ENCODE data around the gene PLCB3. TPM values are rescaled to one million over a fixed set of nuclear protein-coding genes. Genes with fewer than 3 reads are reported as not detected.

PLCB3 gene
- total and polyA plus RNA-seq, 10 of the 15 experiments (the other 5 are each of a cell fraction or from before 2014, with no cell fraction given): 0.03 to 10.3 (median 3.3) TPM

- TF ChIP-seq POLR2AphosphoS5 (IDR thresholded peaks at IDR 0.05; ENCODE audit: low read length): no peak
- TF ChIP-seq RCOR1 (conservative IDR thresholded peaks at IDR 0.05; ENCODE audit: low read depth, low read length): no peak
- no peak for TF ChIP-seq FOS (IDR thresholded peaks at IDR 0.05; ENCODE audit: borderline replicate concordance, extremely low read depth, insufficient read length)
- no peak for TF ChIP-seq ETV6 (conservative IDR thresholded peaks at IDR 0.05 in 1 of 2, IDR thresholded peaks at IDR 0.05 in 1 of 2; ENCODE audit: borderline replicate concordance in 1 of 2, low read depth in 1 of 2)
- no peak for TF ChIP-seq RFX5 (IDR thresholded peaks at IDR 0.05; ENCODE audit: low read depth, low read length)
- no peak for TF ChIP-seq BMI1 (IDR thresholded peaks at IDR 0.05; ENCODE audit: borderline replicate concordance)
- no peak for TF ChIP-seq CEBPB (IDR thresholded peaks at IDR 0.05; ENCODE audit: borderline replicate concordance in 1 of 2, low read depth in 2 of 2, low read length in 2 of 2)
These were observed 30.5 kb upstream of the PLCB3 start (continued) for GRCh38 chr11:64220798-64221197.

DNA sequence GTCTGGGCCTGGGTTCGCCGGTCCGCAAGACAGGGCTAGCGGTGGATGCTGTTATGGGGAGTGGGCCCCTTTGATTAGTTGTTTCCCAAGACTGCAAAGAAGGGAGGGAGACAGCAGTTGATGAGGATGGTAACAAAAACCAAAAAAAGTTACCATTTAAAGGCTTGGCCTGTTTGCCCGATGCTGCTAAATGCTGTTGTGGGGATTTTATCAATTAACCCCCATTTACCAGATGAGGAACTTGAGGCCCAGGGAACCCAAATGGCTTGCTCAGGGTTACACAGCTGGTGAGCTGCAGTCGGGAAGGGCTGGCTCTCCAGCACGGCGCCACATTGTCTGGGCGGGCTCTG, 28.7 kb upstream of the PLCB3 start:
- POLR2A ChIA-PET: interaction anchor here (1.4 to 9.7 kb wide), 4 partner anchors 12 to 21 kb away, joined by 5 to 85 read pairs (median 41); partner anchors contain the start of genes FERMT3, FKBP2 and PPP1R14B
- Histone ChIP-seq H3K27me3 (replicated peaks in 1 of 2; ENCODE audit: control insufficient read depth in 2 of 2, insufficient read depth in 2 of 2, low read length in 1 of 2) (no peaks in the 10 kb centered on the region), H3K27ac (ENCODE audit: control insufficient read depth, insufficient read depth) (no peak overlapping the region), H3K36me3 (ENCODE audit: control insufficient read depth in 2 of 2, insufficient read depth in 2 of 2, low read length in 1 of 2) (peaks cover 24 to 27% of the 10 kb centered on the region in 2 experiments), H3K9ac (ENCODE audit: control insufficient read depth, insufficient read depth, low read length) (no peak overlapping the region), H3K4me3 (no peak overlapping the region), H4K20me1 (ENCODE audit: control insufficient read depth, insufficient read depth) (no peaks in the 10 kb centered on the region), H3K79me2 (ENCODE audit: control insufficient read depth, insufficient read depth, low read length) (peaks cover 29% of the 10 kb centered on the region), H3K9me3 (replicated peaks; ENCODE audit: control insufficient read depth, insufficient read depth, low read length) (no peaks in the 10 kb centered on the region), H3K4me1 (ENCODE audit: control insufficient read depth, insufficient read depth, low read length) (peaks cover 6% of the 10 kb centered on the region), H2AFZ (ENCODE audit: control insufficient read depth, low read depth, low read length) (no peak overlapping the region), H3K4me2 (ENCODE audit: control insufficient read depth, insufficient read depth) (no peak overlapping the region)
- SMC1A ChIA-PET (ENCODE audit: uncharacterized antibody, unreplicated experiment): interaction anchor here (5.4 kb wide), 1 partner anchor 16 kb away, joined by 56 read pairs; the partner anchor contains the start of gene FERMT3
- DNase-seq (ENCODE audit: low read depth, low spot score) (no peak), ATAC-seq (no peak), FAIRE-seq (no peak)
- no peak for TF ChIP-seq CREM (IDR thresholded peaks at IDR 0.05; ENCODE audit: low read depth)
- RAD21 ChIA-PET (ENCODE audit: unreplicated experiment): interaction anchor here (1.6 kb wide), 1 partner anchor 18 kb away, joined by 5 read pairs; no protein-coding TSS in a partner anchor
- in situ Hi-C loops (cut with MboI) (no loop called here), intact Hi-C loops (cut with micrococcal nuclease; ENCODE audit: unreplicated experiment) (no loop called here)
- no TSS peak for BruUV-seq (replicated peaks)
- WGBS (ENCODE audit: insufficient coverage, insufficient replicate concordance, low lambda C conversion rate, missing lambda C conversion rate): 76% methylated on average over 9 of the region's 9 CpGs
- CTCF ChIA-PET: no interaction called here
